SK-MEL-5 (cell line): ENCODE results near the gene PRDM8. TPM values are rescaled to one million over a fixed set of nuclear protein-coding genes. Genes with fewer than 3 reads are reported as not detected.
"Not testable (repeated sequence)": the region's sequence is repeated elsewhere in the genome, so short reads cannot be mapped to it uniquely, and the experiment has no call there.

Source experiments
- DNase-seq: peaks from one replicate; pipeline ENCODE4 v3.0.0-alpha.2; 2016; ENCODE audit warnings: low read depth, low spot score
- in situ Hi-C: cut with HindIII; loops from 2 replicates; pipeline ENCODE4 v1.10.0; 2016; ENCODE audit warnings: low sequenced_read_pairs, high pct_unique_total_duplicates, low pct_unique_long_range_greater_than_20kb
- total RNA-seq: library from RNA; depleted of rRNA; stranded (reverse); fragments of >200 nt; shearing (Covaris generic); gene quantifications from 2 replicates; pipeline ENCODE4 v1.2.3, GENCODE V29; 2014; rRNA removed

Gene PRDM8
- total RNA-seq, 1 experiment from 2014 or later, result 0.05 TPM

DNA sequence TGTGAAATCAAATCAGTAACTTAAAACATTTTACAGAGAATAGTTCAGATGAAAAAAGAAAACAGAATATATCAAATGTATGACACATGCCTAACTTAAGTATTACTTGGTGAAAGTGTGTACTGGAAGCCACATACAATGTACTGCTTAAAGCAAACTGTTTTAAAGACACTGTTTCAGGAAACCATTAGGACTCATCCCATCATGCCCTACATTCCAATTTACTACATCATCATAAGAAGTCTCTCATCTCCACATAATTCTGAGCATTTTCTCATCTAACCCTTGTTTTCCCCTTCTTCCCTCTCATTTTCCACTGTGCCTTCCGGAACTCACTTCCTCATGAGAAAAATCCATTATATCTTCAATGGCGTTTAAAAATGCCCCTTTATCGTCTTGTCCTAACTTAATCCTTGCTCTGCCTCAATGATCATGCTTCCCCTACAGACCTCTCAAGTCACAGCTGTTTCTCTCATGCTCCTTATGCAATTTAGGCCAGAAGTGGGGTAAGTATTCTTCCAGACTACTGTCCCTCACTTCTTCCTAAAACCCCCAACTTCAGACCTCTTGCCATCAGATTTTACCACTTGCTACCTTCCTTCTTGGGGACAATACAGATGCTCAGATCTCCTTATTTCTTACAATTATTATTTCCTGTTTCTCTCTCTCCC is 42.3 kb downstream of the PRDM8 start:
- in situ Hi-C loops, result no loop called here
- DNase-seq, result no peak

- DNase-seq, result no peak
- in situ Hi-C loops, result no loop called here
These were observed 43.7 kb downstream of the PRDM8 start for GRCh38 chr4:80240976-80241375.

GRCh38 chr4:80243274-80244018 is 46.1 kb downstream of the PRDM8 start:
- no peak for DNase-seq
- in situ Hi-C loops, result no loop called here

DNA sequence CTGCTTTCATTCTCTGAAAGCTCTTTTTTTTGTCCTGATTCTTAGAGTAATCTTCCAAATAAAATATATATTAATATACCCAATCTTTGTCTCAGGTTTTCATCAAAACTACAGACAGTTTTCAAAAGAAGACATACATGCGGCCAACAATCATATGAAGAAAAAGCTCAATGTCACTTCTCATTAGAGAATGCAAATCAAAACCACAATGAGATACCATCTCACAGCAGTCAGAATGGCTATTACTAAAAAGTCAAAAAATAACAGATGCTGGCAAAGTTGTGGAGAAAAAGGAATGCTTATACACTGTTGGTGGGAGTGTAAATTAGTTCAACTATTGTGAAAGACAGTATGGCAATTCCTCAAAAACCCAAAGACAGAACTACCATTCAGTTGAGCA is 50.2 kb downstream of the PRDM8 start:
- DNase-seq, in situ Hi-C loops: not testable (repeated sequence)

- in situ Hi-C loops, result no loop called here
- no peak for DNase-seq
These were observed 51.8 kb downstream of the PRDM8 start for GRCh38 chr4:80249144-80249543.

GRCh38 chr4:80252427-80252826 is 55.1 kb downstream of the PRDM8 start:
- in situ Hi-C loops, result no loop called here
- no peak for DNase-seq

DNA sequence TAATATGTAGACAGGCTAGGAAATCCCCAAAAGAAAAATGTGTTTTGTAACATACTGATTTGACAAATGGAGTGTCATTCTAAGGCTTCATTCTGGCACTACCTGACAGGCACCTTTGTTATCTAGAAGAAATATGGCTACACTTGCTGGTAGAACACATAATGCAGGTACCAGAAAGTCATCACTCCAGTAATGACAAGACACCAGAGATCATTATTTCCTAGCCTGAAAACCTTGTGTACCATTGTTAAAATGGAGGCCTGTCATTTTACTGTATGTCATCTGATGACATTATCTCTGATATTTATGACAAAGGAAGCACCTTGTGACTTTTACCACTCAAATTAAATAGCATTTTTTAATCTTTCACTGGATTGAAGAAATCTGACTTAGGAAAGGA is 55.6 kb downstream of the PRDM8 start:
- in situ Hi-C loops, result no loop called here
- no peak for DNase-seq

GRCh38 chr4:80253510-80253909 is 56.2 kb downstream of the PRDM8 start:
- in situ Hi-C loops, result no loop called here
- no peak for DNase-seq

Other genes with a start within 250 kb of the PRDM8 start
- 2.3 and 4.4 TPM in 2 replicates for gene ANTXR2, start 124.3 kb upstream of the PRDM8 start, total RNA-seq
- not detected in 2 replicates for gene FGF5, start 69.2 kb downstream of the PRDM8 start, total RNA-seq
- not detected in 2 replicates for gene CFAP299, start 138.2 kb downstream of the PRDM8 start, total RNA-seq